GM12801 (cell line): ENCODE data around the gene KIF5C.

ENCODE experiments used
- CTCF ChIP-seq: IDR thresholded peaks from one replicate; pipeline ENCODE4 v1.5.1; 2011; ENCODE audit warnings: control low read depth; ENCODE audit not compliant: insufficient read length; ENCODE audit errors: extremely low read depth

Gene KIF5C

GRCh38 chr2:148902798-148903197, 27.8 kb downstream of the KIF5C start:
- TF ChIP-seq CTCF: no peak

- TF ChIP-seq CTCF: no peak
These were observed 28.3 kb downstream of the KIF5C start for GRCh38 chr2:148903294-148903693.

- no peak for TF ChIP-seq CTCF
These were observed 29.0 kb downstream of the KIF5C start for GRCh38 chr2:148903979-148904378.

- TF ChIP-seq CTCF: no peak
These were observed 31.1 kb downstream of the KIF5C start for GRCh38 chr2:148906124-148906523.

GRCh38 chr2:148907085-148907785, 32.2 kb downstream of the KIF5C start:
- TF ChIP-seq CTCF: no peak

GRCh38 chr2:148909114-148909513, 34.1 kb downstream of the KIF5C start:
- no peak for TF ChIP-seq CTCF

- TF ChIP-seq CTCF: no peak
These were observed 38.0 kb downstream of the KIF5C start for GRCh38 chr2:148913061-148913460.
